CD14-positive monocyte (primary cell): ENCODE results near the gene DGCR8. TPM values are rescaled to one million over a fixed set of nuclear protein-coding genes. Genes with fewer than 3 reads are reported as not detected.

Experiments
- DNase-seq, 3 donors: peaks; one replicate each; pipeline ENCODE4 v3.0.0-alpha.2; 2011 to 2022
- H2AFZ ChIP-seq: 2 replicates; pipeline ENCODE4 v1.6.0; 2012; ENCODE audit warnings: mild to moderate bottlenecking, low read depth, low read length, inconsistent platforms; ENCODE audit not compliant: insufficient read depth, poor library complexity, severe bottlenecking
- H3K27ac ChIP-seq, 2 donors: 1 replicate in 1 of 2; 2 replicates in 1 of 2; pipeline ENCODE4 v1.5.1; 2012 to 2013; ENCODE audit warnings: low read length in 2 of 2, control low read depth in 1 of 2, inconsistent platforms in 1 of 2, low read depth in 1 of 2, mild to moderate bottlenecking in 1 of 2
- H3K27me3 ChIP-seq, 2 donors: one replicate each; pipeline versions ENCODE4 v1.6.0 to v1.6.1; 2011 to 2013; ENCODE audit warnings: low read length in 2 of 2; ENCODE audit not compliant: control insufficient read depth in 2 of 2, insufficient read depth in 2 of 2
- H3K36me3 ChIP-seq, 2 donors: replicated peaks in 1 of 2; 1 replicate in 1 of 2; 2 replicates in 1 of 2; pipeline versions ENCODE4 v1.5.1 to v1.6.1; 2012 to 2013; ENCODE audit warnings: low read length in 2 of 2, control low read depth in 1 of 2, inconsistent platforms in 1 of 2, mild to moderate bottlenecking in 1 of 2; ENCODE audit not compliant: insufficient read depth in 2 of 2, control insufficient read depth in 1 of 2
- H3K4me1 ChIP-seq, 2 donors: 1 replicate in 1 of 2; 2 replicates in 1 of 2; pipeline versions ENCODE4 v1.5.1 to v1.6.1; 2012 to 2013; ENCODE audit warnings: low read length in 2 of 2, control low read depth in 1 of 2, inconsistent platforms in 1 of 2, mild to moderate bottlenecking in 1 of 2, moderate library complexity in 1 of 2; ENCODE audit not compliant: insufficient read depth in 2 of 2, control insufficient read depth in 1 of 2
- H3K4me2 ChIP-seq: replicated peaks from 2 replicates; pipeline ENCODE3; 2012; ENCODE audit warnings: low read length, moderate library complexity, mild to moderate bottlenecking; ENCODE audit not compliant: poor library complexity, severe bottlenecking; ENCODE audit errors: extremely low read depth
- H3K4me3 ChIP-seq, 3 experiments: fragments of 200-600 bp in 1 of 3; sonication (generic) in 1 of 3; replicated peaks in 1 of 3; 1 replicate in 2 of 3; 2 replicates in 1 of 3; pipeline ENCODE4 v1.5.1; 2011 to 2013; ENCODE audit warnings: low read length in 3 of 3, mild to moderate bottlenecking in 3 of 3, control low read depth in 2 of 3, low read depth in 2 of 3, inconsistent platforms in 1 of 3, moderate library complexity in 1 of 3
- H3K79me2 ChIP-seq: 2 replicates; pipeline ENCODE4 v1.6.0; 2012; ENCODE audit warnings: mild to moderate bottlenecking, control low read depth, inconsistent platforms, low read length, moderate library complexity; ENCODE audit not compliant: insufficient read depth
- H3K9ac ChIP-seq: 2 replicates; pipeline ENCODE4 v1.6.0; 2017; ENCODE audit warnings: low read length, mild to moderate bottlenecking; ENCODE audit not compliant: insufficient read depth, poor library complexity, severe bottlenecking
- H3K9me3 ChIP-seq, 2 donors: replicated peaks in 1 of 2; 1 replicate in 1 of 2; 2 replicates in 1 of 2; pipeline versions ENCODE4 v1.5.1 to v1.6.1; 2012 to 2013; ENCODE audit warnings: low read length in 2 of 2, control low read depth in 1 of 2; ENCODE audit not compliant: control insufficient read depth in 1 of 2, insufficient read depth in 1 of 2
- H4K20me1 ChIP-seq: 2 replicates; pipeline ENCODE4 v1.6.0; 2012; ENCODE audit warnings: mild to moderate bottlenecking, low read length, control low read depth, moderate library complexity; ENCODE audit not compliant: insufficient read depth
- H3K27ac Mint-ChIP-seq, 7 donors: one replicate each; pipeline ENCODE4 v1.8.0; 2020; ENCODE audit warnings: mild to moderate bottlenecking in 7 of 7, mixed read lengths in 7 of 7, moderate library complexity in 6 of 7, inconsistent platforms in 2 of 7
- H3K27me3 Mint-ChIP-seq, 3 donors: one replicate each; pipeline ENCODE4 v1.8.0; 2021 to 2022; ENCODE audit warnings: low read depth in 3 of 3, mild to moderate bottlenecking in 3 of 3, mixed read lengths in 3 of 3, moderate library complexity in 3 of 3, inconsistent platforms in 1 of 3
- H3K36me3 Mint-ChIP-seq, 2 donors: one replicate each; pipeline ENCODE4 v1.8.0; 2020; ENCODE audit warnings: mixed read lengths in 2 of 2, inconsistent platforms in 1 of 2, mild to moderate bottlenecking in 1 of 2
- H3K4me1 Mint-ChIP-seq: one replicate; pipeline ENCODE4 v1.8.0; 2020; ENCODE audit warnings: mild to moderate bottlenecking, mixed read lengths
- H3K4me3 Mint-ChIP-seq, 2 donors: one replicate each; pipeline ENCODE4 v1.8.0; 2020; ENCODE audit warnings: mild to moderate bottlenecking in 2 of 2, mixed read lengths in 2 of 2, moderate library complexity in 1 of 2
- H3K9me3 Mint-ChIP-seq, 7 donors: one replicate each; pipeline ENCODE4 v1.8.0; 2020 to 2022; ENCODE audit warnings: mixed read lengths in 7 of 7, mild to moderate bottlenecking in 6 of 7, moderate library complexity in 6 of 7, inconsistent platforms in 2 of 7
- WGBS: methylation state at CpG from one replicate; pipeline ENCODE4 v1.1.5; 2013; ENCODE audit warnings: missing lambda C conversion rate; ENCODE audit not compliant: insufficient coverage; 5-methylcytosine and 5-hydroxymethylcytosine counted together
- intact Hi-C, 2 donors: fragments of 100-400 bp; cut with micrococcal nuclease; formaldehyde crosslinking; loops; one replicate each; pipeline versions ENCODE4 v1.15.0 to v1.15.1; 2023
- polyA plus RNA-seq, 3 donors: library from polyadenylated mRNA; depleted of rRNA in 1 of 3; unstranded in 2 of 3; stranded (reverse) in 1 of 3; fragments of 300-500 nt in 2 of 3; fragments of >200 nt in 1 of 3; fragmentation: Illumina TruSeq in 2 of 3; gene quantifications; 1 replicate in 2 of 3; 2 replicates in 1 of 3; pipeline ENCODE4 v1.2.3, GENCODE V29; 2012 to 2021
- TF ChIP-seq, protein P1 (sequence below): fragments of 200-600 bp; IDR thresholded peaks from one replicate; pipeline ENCODE4 v1.8.0; 2022; ENCODE audit warnings: antibody characterized with exemption, mild to moderate bottlenecking

DGCR8 gene
- polyA plus RNA-seq, 3 donors = 1.2 to 18.7 (median 1.4) TPM

DNA sequence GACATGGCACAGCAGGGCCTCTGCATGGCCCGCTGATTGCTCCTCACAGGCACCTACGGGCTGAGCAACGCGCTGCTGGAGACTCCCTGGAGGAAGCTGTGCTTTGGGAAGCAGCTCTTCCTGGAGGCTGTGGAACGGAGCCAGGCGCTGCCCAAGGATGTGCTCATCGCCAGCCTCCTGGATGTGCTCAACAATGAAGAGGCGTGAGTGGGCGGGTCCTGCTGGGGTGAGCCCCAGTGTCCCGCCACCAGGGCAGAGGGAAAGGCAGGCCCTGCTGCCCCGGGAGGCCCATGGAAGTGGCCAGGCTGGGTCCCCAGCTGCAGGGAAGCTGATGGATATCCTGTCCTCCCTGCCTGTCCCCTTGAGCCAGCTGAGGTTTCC, 18.6 kb upstream of the DGCR8 start:
- no peak for DNase-seq
- TF ChIP-seq, protein P1, sequence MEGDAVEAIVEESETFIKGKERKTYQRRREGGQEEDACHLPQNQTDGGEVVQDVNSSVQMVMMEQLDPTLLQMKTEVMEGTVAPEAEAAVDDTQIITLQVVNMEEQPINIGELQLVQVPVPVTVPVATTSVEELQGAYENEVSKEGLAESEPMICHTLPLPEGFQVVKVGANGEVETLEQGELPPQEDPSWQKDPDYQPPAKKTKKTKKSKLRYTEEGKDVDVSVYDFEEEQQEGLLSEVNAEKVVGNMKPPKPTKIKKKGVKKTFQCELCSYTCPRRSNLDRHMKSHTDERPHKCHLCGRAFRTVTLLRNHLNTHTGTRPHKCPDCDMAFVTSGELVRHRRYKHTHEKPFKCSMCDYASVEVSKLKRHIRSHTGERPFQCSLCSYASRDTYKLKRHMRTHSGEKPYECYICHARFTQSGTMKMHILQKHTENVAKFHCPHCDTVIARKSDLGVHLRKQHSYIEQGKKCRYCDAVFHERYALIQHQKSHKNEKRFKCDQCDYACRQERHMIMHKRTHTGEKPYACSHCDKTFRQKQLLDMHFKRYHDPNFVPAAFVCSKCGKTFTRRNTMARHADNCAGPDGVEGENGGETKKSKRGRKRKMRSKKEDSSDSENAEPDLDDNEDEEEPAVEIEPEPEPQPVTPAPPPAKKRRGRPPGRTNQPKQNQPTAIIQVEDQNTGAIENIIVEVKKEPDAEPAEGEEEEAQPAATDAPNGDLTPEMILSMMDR = no peak
- Histone ChIP-seq H3K27ac (no peak overlapping the region), H3K4me1 (no peaks in the 10 kb centered on the region), H3K36me3 (peaks cover 70 to 93% of the 10 kb centered on the region in 2 donors), H3K27me3 (no peaks in the 10 kb centered on the region), H3K4me2 (no peak overlapping the region), H3K4me3 (no peak overlapping the region), H3K9me3 (no peaks in the 10 kb centered on the region), H3K9ac (no peak overlapping the region), H4K20me1 (peaks cover 51% of the 10 kb centered on the region), H3K79me2 (no peaks in the 10 kb centered on the region), H2AFZ (no peak overlapping the region)
- H3K9me3 Mint-ChIP-seq = no peaks in the 10 kb centered on the region
- no peak overlapping the region for H3K27ac Mint-ChIP-seq
- H3K27me3 Mint-ChIP-seq = no peaks in the 10 kb centered on the region
- intact Hi-C loops = no loop called here
- no peaks in the 10 kb centered on the region for H3K4me1 Mint-ChIP-seq
- no peak overlapping the region for H3K4me3 Mint-ChIP-seq
- WGBS = 94% methylated on average over 11 of the region's 11 CpGs
- peaks cover 67 to 90% of the 10 kb centered on the region in 2 donors for H3K36me3 Mint-ChIP-seq

DNA sequence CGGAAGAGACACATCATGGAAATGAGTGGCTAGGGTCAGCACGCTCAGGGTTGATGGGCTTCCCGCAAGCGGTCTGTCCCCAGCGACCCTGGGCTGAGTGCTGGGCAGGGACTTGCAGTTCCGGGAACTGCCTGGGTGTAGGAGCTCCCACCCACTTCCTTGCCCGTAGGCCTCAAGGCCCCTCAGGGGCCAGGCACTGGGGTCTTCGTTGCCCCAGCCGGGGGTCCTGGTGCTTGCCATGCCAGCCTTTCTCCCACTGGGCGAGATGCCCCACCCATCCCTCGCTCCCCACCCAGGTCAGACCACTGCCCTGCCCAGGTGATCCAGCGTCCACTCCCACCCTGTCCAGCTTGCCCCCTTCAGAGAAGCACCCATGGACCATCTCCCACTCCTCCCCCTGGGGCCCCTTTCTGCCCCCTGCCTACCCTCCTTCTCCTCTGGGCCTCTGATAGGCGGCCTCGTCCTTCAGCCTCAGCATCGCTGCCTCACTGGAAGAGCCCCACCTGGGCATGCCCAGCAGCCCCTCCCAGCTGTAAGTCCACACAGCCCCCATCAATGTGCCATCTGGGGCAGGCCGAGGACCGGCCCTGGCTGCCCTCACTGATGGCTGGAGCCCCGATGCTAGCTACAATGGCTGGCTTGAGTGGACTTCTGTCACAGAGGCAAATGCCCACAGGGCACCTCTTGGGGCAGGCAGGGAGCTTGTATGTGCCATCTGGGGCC, 17.8 kb upstream of the DGCR8 start:
- Histone ChIP-seq H2AFZ (no peak overlapping the region), H4K20me1 (peaks cover 44% of the 10 kb centered on the region), H3K27me3 (no peaks in the 10 kb centered on the region), H3K79me2 (no peaks in the 10 kb centered on the region), H3K4me3 (no peak overlapping the region), H3K9ac (no peak overlapping the region), H3K27ac (no peak overlapping the region), H3K4me2 (no peak overlapping the region), H3K4me1 (no peaks in the 10 kb centered on the region), H3K36me3 (peaks cover 63 to 85% of the 10 kb centered on the region in 2 donors), H3K9me3 (no peaks in the 10 kb centered on the region)
- H3K36me3 Mint-ChIP-seq = peaks cover 62 to 82% of the 10 kb centered on the region in 2 donors
- TF ChIP-seq, protein P1 = no peak
- H3K4me1 Mint-ChIP-seq = no peaks in the 10 kb centered on the region
- H3K27me3 Mint-ChIP-seq = no peaks in the 10 kb centered on the region
- DNase-seq = no peak
- intact Hi-C loops = no loop called here
- H3K9me3 Mint-ChIP-seq = no peaks in the 10 kb centered on the region
- WGBS = 98% methylated on average over 18 of the region's 18 CpGs
- no peak overlapping the region for H3K4me3 Mint-ChIP-seq
- no peak overlapping the region for H3K27ac Mint-ChIP-seq
